ENCODE measurements around the gene ZNF438.

ZNF438 gene

DNA sequence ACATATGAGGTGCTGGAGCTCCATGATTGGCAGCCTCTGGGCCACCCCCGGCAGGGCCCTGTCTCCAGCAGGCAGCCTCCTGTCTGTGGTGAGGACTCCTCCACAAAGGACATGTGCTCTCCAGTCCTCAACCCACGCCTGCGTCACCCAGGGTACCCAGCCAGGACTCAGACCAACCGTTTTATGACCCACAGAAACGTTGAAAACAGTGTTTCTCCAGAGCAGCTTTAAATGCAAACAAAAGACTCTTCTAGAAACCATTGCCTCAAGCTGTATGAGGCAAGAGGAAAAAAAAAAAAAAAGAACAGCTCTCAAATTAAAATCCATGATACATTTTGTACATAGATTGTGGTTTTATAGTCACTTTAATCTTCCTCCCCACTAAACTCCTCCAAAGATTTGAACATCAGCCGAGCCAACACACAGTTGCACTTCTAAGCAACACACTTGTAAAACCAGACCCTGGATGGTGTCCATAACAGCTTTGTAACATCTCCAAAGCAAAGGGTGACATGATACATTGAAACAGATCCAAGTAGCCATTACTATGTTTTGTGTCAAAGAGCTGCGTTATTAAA, 227.1 kb downstream of the ZNF438 start:
- H3K4me1 ChIP-seq (ENCODE audit: control insufficient read depth, low read length) = no peaks in the 10 kb centered on the region
- TF ChIP-seq EZH2phosphoT487 (IDR thresholded peaks at IDR 0.05; ENCODE audit: borderline replicate concordance, low read length) = no peak
- TF ChIP-seq, protein P1, sequence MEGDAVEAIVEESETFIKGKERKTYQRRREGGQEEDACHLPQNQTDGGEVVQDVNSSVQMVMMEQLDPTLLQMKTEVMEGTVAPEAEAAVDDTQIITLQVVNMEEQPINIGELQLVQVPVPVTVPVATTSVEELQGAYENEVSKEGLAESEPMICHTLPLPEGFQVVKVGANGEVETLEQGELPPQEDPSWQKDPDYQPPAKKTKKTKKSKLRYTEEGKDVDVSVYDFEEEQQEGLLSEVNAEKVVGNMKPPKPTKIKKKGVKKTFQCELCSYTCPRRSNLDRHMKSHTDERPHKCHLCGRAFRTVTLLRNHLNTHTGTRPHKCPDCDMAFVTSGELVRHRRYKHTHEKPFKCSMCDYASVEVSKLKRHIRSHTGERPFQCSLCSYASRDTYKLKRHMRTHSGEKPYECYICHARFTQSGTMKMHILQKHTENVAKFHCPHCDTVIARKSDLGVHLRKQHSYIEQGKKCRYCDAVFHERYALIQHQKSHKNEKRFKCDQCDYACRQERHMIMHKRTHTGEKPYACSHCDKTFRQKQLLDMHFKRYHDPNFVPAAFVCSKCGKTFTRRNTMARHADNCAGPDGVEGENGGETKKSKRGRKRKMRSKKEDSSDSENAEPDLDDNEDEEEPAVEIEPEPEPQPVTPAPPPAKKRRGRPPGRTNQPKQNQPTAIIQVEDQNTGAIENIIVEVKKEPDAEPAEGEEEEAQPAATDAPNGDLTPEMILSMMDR (IDR thresholded peaks at IDR 0.05; ENCODE audit: low read depth, low read length, poor library complexity, severe bottlenecking) = no peak
- H3K27ac ChIP-seq (ENCODE audit: low read depth, low read length) = no peak overlapping the region
- no peaks in the 10 kb centered on the region for H3K36me3 ChIP-seq (ENCODE audit: control insufficient read depth, low read length)
- H3K9me3 ChIP-seq (ENCODE audit: control insufficient read depth, insufficient read depth, low read length) = no peaks in the 10 kb centered on the region
- H3K9me2 ChIP-seq (replicated peaks; ENCODE audit: control insufficient read depth, low read length) = no peaks in the 10 kb centered on the region
- no peaks in the 10 kb centered on the region for H3K27me3 ChIP-seq (ENCODE audit: control insufficient read depth, low read length)
- no peaks in the 10 kb centered on the region for H3F3A ChIP-seq (ENCODE audit: control insufficient read depth, insufficient read depth)
- H3K4me3 ChIP-seq (ENCODE audit: low read length) = no peak overlapping the region
- H4K20me1 ChIP-seq (ENCODE audit: control insufficient read depth, insufficient read depth, low read depth, low read length) = no peaks in the 10 kb centered on the region
- H3K4me2 ChIP-seq (ENCODE audit: low read length) = no peak overlapping the region
- H3K79me2 ChIP-seq (ENCODE audit: control insufficient read depth, low read length) = no peaks in the 10 kb centered on the region

DNA sequence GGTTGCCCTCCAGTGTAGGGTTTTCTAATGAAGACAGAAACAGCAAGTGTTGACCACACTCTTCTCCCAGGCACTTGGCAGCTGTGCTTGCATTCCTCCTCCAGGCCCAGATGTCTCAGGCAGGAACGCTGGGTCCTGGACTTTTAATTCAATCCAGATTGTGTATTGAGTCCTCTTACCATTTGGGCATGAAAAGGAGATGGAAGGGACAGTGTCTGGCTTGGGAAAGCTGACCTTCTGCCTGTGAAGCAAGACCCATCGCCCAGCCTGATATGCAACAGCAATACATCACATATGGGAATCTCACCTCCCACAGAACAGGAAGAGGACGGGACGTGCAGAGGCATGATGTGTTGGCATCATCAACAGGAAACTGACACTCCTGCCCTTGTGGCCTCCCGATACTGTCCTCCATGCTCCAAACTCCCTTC, 227.8 kb downstream of the ZNF438 start:
- Histone ChIP-seq H3K4me3 (ENCODE audit: low read length) (no peak overlapping the region), H3K9me2 (replicated peaks; ENCODE audit: control insufficient read depth, low read length) (no peaks in the 10 kb centered on the region), H3K27ac (ENCODE audit: low read depth, low read length) (no peak overlapping the region), H3K4me1 (ENCODE audit: control insufficient read depth, low read length) (no peaks in the 10 kb centered on the region), H4K20me1 (ENCODE audit: control insufficient read depth, insufficient read depth, low read depth, low read length) (no peaks in the 10 kb centered on the region), H3F3A (ENCODE audit: control insufficient read depth, insufficient read depth) (no peaks in the 10 kb centered on the region), H3K4me2 (ENCODE audit: low read length) (no peak overlapping the region), H3K79me2 (ENCODE audit: control insufficient read depth, low read length) (no peaks in the 10 kb centered on the region), H3K36me3 (ENCODE audit: control insufficient read depth, low read length) (no peaks in the 10 kb centered on the region), H3K27me3 (ENCODE audit: control insufficient read depth, low read length) (no peaks in the 10 kb centered on the region), H3K9me3 (ENCODE audit: control insufficient read depth, insufficient read depth, low read length) (no peaks in the 10 kb centered on the region)
- TF ChIP-seq, protein P1 (IDR thresholded peaks at IDR 0.05; ENCODE audit: low read depth, low read length, poor library complexity, severe bottlenecking) = no peak
- no peak for TF ChIP-seq EZH2phosphoT487 (IDR thresholded peaks at IDR 0.05; ENCODE audit: borderline replicate concordance, low read length)

DNA sequence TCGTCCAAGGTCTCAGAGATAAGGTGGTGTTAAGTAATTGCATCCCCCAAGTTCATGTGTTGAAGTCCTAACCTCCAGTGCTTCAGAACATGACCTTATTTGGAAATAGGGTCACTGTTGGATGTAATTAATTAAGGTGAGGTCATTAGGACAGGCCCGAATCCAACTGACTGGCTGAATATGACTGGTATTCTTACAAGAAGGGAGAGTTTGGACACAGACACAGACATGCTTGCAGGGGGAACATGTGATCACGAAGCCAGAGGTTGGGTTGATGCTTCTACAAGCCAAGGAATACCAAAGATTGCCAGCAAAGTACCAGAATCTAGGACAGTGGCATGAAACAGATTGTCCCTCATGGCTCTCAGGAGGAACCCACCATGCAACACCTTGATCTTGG, 228.6 kb downstream of the ZNF438 start:
- no peak overlapping the region for H3K4me2 ChIP-seq (ENCODE audit: low read length)
- H3K79me2 ChIP-seq (ENCODE audit: control insufficient read depth, low read length) = no peaks in the 10 kb centered on the region
- H3F3A ChIP-seq (ENCODE audit: control insufficient read depth, insufficient read depth) = no peaks in the 10 kb centered on the region
- H3K36me3 ChIP-seq (ENCODE audit: control insufficient read depth, low read length) = no peaks in the 10 kb centered on the region
- H4K20me1 ChIP-seq (ENCODE audit: control insufficient read depth, insufficient read depth, low read depth, low read length) = no peaks in the 10 kb centered on the region
- no peaks in the 10 kb centered on the region for H3K27me3 ChIP-seq (ENCODE audit: control insufficient read depth, low read length)
- H3K4me1 ChIP-seq (ENCODE audit: control insufficient read depth, low read length) = no peaks in the 10 kb centered on the region
- TF ChIP-seq EZH2phosphoT487 (IDR thresholded peaks at IDR 0.05; ENCODE audit: borderline replicate concordance, low read length) = no peak
- no peaks in the 10 kb centered on the region for H3K9me3 ChIP-seq (ENCODE audit: control insufficient read depth, insufficient read depth, low read length)
- H3K4me3 ChIP-seq (ENCODE audit: low read length) = no peak overlapping the region
- H3K9me2 ChIP-seq (replicated peaks; ENCODE audit: control insufficient read depth, low read length) = no peaks in the 10 kb centered on the region
- no peak overlapping the region for H3K27ac ChIP-seq (ENCODE audit: low read depth, low read length)

DNA sequence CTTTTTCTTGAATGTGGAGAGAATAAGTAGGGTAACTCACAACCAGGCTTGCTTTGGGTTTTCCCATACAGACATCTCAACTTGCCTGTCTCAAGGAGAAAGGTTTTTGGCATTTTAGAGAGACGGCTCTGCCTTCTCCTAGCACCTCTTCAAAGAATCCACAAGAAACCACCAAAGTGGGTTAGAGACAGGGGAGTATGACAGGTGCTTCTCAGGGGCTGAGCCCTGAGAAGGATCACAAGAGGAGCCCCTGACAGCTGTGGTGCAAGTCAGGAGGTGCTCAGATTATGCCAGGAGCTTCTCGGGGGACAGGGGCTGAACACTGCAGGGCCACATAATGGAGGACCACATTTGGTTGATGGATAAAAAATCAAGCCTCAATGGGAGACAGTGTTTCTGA, 231.3 kb downstream of the ZNF438 start:
- no peak overlapping the region for H3K27ac ChIP-seq (ENCODE audit: low read depth, low read length)
- no peak overlapping the region for H3K4me3 ChIP-seq (ENCODE audit: low read length)
- H3K9me3 ChIP-seq (ENCODE audit: control insufficient read depth, insufficient read depth, low read length) = no peaks in the 10 kb centered on the region
- H4K20me1 ChIP-seq (ENCODE audit: control insufficient read depth, insufficient read depth, low read depth, low read length) = no peaks in the 10 kb centered on the region
- H3F3A ChIP-seq (ENCODE audit: control insufficient read depth, insufficient read depth) = no peaks in the 10 kb centered on the region
- no peaks in the 10 kb centered on the region for H3K4me1 ChIP-seq (ENCODE audit: control insufficient read depth, low read length)
- H3K27me3 ChIP-seq (ENCODE audit: control insufficient read depth, low read length) = no peaks in the 10 kb centered on the region
- no peak for TF ChIP-seq EZH2phosphoT487 (IDR thresholded peaks at IDR 0.05; ENCODE audit: borderline replicate concordance, low read length)
- TF ChIP-seq, protein P1 (IDR thresholded peaks at IDR 0.05; ENCODE audit: low read depth, low read length, poor library complexity, severe bottlenecking) = no peak
- H3K4me2 ChIP-seq (ENCODE audit: low read length) = no peak overlapping the region
- no peaks in the 10 kb centered on the region for H3K79me2 ChIP-seq (ENCODE audit: control insufficient read depth, low read length)
- H3K36me3 ChIP-seq (ENCODE audit: control insufficient read depth, low read length) = no peaks in the 10 kb centered on the region
- H3K9me2 ChIP-seq (replicated peaks; ENCODE audit: control insufficient read depth, low read length) = no peaks in the 10 kb centered on the region

All from DOHH2 (cell line).